DMS 273 (cell line): ENCODE results near the gene RUNX1.

Source experiments
- DNase-seq: peaks from one replicate; lab custom pipeline; 2025; ENCODE audit not compliant: unreplicated experiment; lab: John Stamatoyannopoulos, UW

Gene RUNX1

DNA sequence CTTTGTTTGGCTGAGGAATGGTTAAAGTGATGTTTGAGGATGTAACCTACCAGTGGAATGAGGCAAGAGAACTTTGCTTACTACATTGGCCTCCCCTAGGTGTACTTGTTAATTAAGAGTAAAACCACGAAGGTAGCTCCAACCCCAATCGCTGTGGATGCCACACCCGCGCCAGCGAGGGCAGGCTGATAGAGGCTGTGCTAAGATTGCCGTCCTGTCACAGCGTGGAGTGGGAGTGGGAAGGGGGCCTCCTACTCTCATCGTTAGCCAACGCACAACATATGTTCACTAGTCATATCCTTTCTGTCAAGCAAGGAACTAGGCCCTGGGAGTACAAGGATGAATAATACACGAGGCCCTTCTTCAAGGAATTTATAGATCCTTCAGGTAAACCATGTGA is 99.6 kb downstream of the RUNX1 start:
- DNase-seq = no peak

DNA sequence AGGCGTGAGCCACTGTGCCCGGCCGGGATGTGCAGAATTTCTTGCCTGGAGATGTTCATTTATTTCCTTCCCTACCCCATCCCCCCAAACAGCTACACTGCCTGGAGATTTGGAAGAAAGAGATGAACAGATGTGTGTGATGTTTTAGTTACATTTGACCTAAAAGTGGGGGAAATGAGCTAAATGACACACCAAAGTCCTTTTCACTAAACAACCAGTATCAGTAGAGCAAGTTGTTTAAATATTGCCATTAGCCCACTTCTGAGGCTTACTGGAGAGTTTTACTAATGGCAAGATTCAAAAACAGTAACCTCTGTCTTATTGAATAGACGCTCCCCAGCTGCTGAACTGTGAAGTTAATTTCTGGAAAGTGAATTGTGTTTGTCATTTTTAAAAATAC is 100.1 kb downstream of the RUNX1 start:
- no peak for DNase-seq

GRCh38 chr21:34948157-34948556 is 100.9 kb downstream of the RUNX1 start:
- no peak for DNase-seq

DNA sequence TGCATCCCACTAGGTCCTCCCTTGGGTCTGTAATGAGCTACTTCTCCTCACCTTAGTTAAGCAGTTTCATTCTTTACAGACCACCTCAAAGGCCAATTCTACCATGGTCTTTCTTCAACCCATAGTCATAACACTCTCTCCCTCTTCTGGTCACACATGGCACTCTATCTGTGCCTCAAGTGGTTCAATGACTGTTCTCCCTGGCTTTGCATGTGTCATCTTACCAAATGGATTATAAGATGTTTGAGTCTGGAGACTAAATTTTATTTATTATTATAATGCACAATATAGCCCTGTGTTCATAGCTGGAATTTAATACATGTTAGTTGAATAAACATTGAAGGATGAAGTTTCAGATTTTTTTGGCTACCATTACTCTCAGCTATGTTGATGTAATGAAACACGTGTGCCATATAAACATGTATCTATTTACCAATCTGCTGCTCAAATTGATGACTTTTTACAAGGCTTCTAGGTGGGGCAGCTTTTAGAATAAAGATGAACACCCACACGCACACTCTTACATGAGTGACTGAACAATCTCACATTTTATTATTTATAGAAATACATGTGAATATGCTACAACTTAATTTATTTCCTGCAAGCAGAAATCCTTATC is 102.1 kb downstream of the RUNX1 start:
- DNase-seq = no peak

- no peak for DNase-seq
These were observed 102.7 kb downstream of the RUNX1 start for GRCh38 chr21:34946385-34946840.

GRCh38 chr21:34945288-34945687 is 103.8 kb downstream of the RUNX1 start:
- no peak for DNase-seq

- peak; percentile 1 for DNase-seq
These were observed 104.9 kb downstream of the RUNX1 start for GRCh38 chr21:34944015-34944755.

GRCh38 chr21:34942911-34943310 is 106.2 kb downstream of the RUNX1 start:
- DNase-seq = peak; percentile 3

DNA sequence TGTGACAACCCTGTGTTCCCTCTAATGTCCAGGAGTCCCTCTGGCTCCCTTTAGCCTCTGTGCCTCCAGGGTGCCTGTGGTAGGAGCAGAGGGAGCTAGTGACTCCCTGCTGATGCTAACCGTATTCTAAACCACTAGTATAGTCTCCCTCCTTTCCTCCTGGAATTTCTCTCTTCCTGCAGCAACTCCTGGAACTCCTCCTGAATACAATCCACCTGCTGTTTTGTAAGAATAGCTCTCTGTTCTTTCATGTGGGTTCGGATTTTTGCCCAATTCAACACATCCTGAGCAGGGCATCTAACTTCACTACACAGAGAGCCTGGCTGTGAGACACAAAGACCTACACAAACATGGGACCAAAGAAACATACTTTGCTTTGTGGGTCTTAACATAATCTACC is 107.9 kb downstream of the RUNX1 start:
- no peak for DNase-seq

GRCh38 chr21:34939673-34940331 is 109.3 kb downstream of the RUNX1 start:
- no peak for DNase-seq

- DNase-seq = no peak
These were observed 110.9 kb downstream of the RUNX1 start for GRCh38 chr21:34938089-34938764.

- DNase-seq = no peak
These were observed 112.1 kb downstream of the RUNX1 start for GRCh38 chr21:34936883-34937563.

GRCh38 chr21:34936371-34936789 is 112.7 kb downstream of the RUNX1 start:
- peak; percentile 53 for DNase-seq

GRCh38 chr21:34935898-34936297 is 113.2 kb downstream of the RUNX1 start:
- peak; percentile 16 for DNase-seq

- no peak for DNase-seq
These were observed 113.7 kb downstream of the RUNX1 start for GRCh38 chr21:34935452-34935851.

DNA sequence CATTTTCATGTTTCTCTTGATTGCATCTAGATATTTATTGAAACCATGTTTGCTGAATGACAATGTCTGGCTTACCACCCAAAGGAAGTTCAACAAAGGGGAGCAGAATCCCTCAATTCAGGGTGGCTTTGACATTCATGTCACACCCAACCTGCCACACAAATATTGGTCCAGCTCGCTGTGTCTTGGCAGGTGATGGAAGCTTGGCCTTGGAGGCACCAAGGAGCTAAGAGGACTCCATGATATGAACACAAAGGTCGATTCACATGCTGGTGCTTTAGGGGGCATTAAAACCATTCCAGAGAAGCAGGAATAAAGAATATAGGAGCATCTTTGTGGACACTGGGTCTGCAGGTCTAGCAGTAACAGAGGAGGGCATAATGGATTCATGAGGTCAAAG is 114.8 kb downstream of the RUNX1 start:
- no peak for DNase-seq

DNA sequence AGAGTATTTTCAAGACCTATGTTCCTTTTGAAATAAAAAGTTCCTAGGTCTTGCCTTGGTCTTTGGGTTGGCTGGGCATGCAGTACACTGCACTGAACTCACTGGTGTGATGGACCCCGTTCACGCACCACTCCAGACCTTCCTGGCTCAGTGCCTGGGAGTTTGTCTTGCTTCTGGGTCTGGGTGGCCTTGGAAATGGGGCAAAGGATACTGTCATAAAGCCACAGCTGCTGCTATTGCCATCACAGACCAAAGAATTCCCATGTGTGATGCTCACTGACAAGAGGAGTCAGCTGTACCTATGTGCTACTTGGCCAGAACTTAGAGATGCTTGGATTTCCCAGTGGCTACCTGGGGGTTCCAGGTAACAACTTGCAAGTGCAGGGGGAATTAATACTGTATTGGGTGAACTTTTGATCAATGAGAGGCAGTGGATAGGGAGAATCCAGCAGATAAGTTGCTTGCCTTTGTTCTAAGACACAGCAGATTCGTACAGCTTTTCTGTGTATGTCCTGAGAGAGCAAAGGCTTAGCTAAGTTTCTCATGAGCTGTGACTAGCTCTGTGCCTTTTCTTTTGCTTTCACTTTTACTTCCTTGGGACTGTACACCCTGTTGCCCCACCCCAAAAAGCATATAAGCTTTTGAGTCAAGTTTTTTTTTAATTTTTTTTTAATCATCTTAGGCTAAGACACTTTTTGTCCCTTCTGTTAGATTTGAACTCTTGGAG is 115.3 kb downstream of the RUNX1 start:
- no peak for DNase-seq

DNA sequence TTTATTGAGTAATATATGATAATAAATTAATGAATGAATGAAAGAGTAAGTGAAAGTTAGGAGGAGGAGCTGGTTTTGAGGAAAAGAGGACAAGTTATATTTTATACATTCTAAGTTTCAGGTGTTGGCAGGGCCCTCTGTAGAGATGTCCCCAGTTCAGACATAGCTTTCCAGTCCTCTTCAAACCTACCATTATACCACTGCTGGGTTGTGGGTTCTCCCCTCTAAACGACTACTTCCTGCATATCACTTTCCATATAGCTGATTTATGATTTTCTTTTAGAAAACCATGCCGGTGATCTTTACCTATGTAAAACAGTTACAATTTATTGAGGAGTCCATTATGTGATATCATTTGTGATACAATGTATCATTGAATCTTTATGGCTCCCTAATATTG is 116.9 kb downstream of the RUNX1 start:
- no peak for DNase-seq

DNA sequence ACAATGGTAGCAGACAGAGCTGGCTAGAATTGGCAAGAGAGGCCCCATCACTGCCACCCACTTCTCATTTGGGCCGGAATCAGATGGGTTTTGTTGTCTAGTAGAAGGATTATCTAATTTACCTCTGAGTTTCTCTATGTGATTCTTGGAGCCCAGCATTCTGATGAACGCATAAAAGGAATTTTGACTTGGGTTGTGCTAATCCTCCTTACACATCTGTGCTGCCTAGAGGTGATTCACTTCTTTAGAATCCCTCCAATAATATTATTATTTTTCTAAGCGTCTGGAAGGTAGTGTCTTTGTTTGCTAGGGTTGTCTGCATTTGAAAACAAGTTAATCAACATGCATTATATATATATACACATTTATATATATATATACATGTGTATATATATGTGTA is 118.1 kb downstream of the RUNX1 start:
- DNase-seq = no peak

GRCh38 chr21:34928637-34929036 is 120.5 kb downstream of the RUNX1 start:
- no peak for DNase-seq
